Measurements from ENCODE around the gene CECR2. TPM values are rescaled to one million over a fixed set of nuclear protein-coding genes. Genes with fewer than 3 reads are reported as not detected.

CECR2 gene
- total and polyA plus RNA-seq, 7 experiments from 2014 or later, result 0.08 to 0.37 (median 0.15) TPM; not detected in 4

DNA sequence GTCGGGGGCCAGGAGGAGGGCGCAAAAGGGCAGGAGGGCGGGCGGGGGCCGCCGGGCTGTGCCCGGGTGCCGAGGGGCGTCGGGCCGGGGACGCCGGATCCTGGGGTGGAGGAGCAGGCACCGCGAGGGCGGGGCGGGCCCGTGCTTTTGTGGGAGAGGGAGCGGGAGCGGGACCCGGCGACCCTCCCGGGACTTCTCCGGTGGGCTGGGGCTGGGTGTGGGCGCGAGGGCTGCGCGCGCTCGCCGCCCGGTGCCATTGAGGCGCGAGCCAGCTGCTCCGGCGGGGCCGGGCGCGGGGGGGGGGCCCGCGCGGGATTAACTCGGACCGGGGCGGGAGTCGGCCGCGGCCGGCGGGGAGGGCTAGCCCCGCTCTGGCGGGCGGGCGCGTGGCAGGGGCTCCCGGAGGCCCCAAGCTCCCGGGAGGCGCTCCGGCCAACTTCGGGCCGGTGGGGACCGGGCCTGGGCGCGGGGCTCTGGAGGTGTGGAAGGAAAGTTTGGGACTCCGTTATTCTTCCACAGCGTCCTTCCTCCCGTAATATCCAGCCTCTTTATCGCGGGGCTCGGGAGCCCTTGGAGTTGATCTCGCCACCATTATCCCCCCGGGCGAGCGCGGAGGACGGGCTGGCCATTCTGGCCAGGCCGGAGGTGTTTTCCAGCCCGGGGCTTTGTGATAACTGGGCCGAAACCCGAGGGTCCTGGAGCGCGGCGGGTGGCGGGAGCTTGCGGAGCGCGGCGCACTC lies 936 bp downstream of the CECR2 start:
- intact Hi-C loops (cut with micrococcal nuclease), result no loop called here
- Mint-ChIP-seq H3K27me3 (peaks cover 50 to 66% (median 59%) of the 10 kb centered on the region in 5 donors), H3K36me3 (peaks cover 0 to 2% (median 0%) of the 10 kb centered on the region in 5 donors), H3K4me1 (peaks cover 13 to 35% (median 28%) of the 10 kb centered on the region in 7 donors), H3K4me3 (peak overlapping the region in 6 of 10 donors; percentile 62 to 82 (median 71)), H3K27ac (no peak overlapping the region), H3K9me3 (peaks cover 0 to 7% (median 0%) of the 10 kb centered on the region in 11 donors)
- H3K4me3 ChIP-seq (ENCODE audit: low read length), result no peak overlapping the region
- DNase-seq (peak in 1 of 9 donors; percentile 25), ATAC-seq (no peak)
- H3K27me3 ChIP-seq (ENCODE audit: control insufficient read depth in 2 of 2, insufficient read depth in 2 of 2, low read length in 2 of 2), result peaks cover 0 to 16% of the 10 kb centered on the region in 2 donors
- no peaks in the 10 kb centered on the region for H3K9me3 ChIP-seq (ENCODE audit: control insufficient read depth in 2 of 3, low read length in 3 of 3)
- CTCF ChIA-PET, result interaction anchor here (0.9 kb wide), 1 partner anchor 296 kb away, joined by 3 read pairs; no protein-coding TSS in a partner anchor
- POLR2A ChIA-PET, result no interaction called here
- no peak overlapping the region for H3K27ac ChIP-seq (ENCODE audit: low read depth, low read length)
- no peaks in the 10 kb centered on the region for H3K36me3 ChIP-seq (ENCODE audit: control insufficient read depth in 2 of 3, insufficient read depth in 3 of 3, low read length in 3 of 3)
- H3K4me1 ChIP-seq (ENCODE audit: control insufficient read depth in 2 of 2, insufficient read depth in 2 of 2, low read length in 2 of 2), result peaks cover 0 to 14% of the 10 kb centered on the region in 2 donors

DNA sequence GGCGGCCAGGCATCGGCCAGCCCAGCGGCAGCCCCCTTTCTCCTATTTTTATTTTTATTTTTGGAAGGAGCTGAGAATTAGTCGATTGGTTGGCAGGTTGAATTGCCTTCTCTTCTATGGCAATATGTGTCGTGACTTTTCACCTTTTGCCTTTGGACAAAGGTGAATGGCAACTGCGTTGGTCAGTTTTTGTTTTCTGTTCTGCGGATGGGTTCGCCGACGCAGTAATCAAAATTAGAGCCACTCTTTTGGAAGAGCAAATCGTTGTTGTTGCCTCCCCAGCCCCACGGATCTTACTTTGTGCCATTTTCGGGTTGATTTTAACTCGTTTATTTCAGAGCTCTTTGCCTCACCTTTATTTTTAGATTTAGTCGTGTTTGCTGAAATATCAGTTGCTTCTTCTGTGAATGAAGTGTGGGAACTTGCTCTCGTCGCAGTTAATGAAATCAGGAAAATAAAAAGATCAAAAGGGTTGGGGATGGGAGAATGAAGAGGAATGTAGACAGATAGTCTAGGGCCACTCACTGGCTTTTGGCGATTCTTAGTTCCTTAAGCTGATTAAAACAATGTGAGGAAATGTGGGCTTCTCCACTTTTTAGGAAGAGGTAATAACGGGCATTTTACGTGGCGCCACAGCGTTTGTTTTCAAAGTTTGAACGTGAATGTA lies 1.6 kb downstream of the CECR2 start:
- Mint-ChIP-seq H3K4me3 (peak overlapping the region; percentile 36 to 82 (median 71)), H3K4me1 (peaks cover 13 to 35% (median 28%) of the 10 kb centered on the region in 7 donors), H3K27me3 (peaks cover 51 to 65% (median 57%) of the 10 kb centered on the region in 5 donors), H3K27ac (peak overlapping the region in 1 of 9 donors; percentile 1), H3K9me3 (peaks cover 0 to 7% (median 0%) of the 10 kb centered on the region in 11 donors), H3K36me3 (peaks cover 0 to 2% (median 0%) of the 10 kb centered on the region in 5 donors)
- ChIA-PET CTCF (interaction anchor here (0.9 kb wide), 1 partner anchor 296 kb away, joined by 3 read pairs; no protein-coding TSS in a partner anchor), POLR2A (no interaction called here)
- no peaks in the 10 kb centered on the region for H3K9me3 ChIP-seq (ENCODE audit: control insufficient read depth in 2 of 3, low read length in 3 of 3)
- peaks cover 0 to 14% of the 10 kb centered on the region in 2 donors for H3K4me1 ChIP-seq (ENCODE audit: control insufficient read depth in 2 of 2, insufficient read depth in 2 of 2, low read length in 2 of 2)
- no peak for ATAC-seq
- H3K27me3 ChIP-seq (ENCODE audit: control insufficient read depth in 2 of 2, insufficient read depth in 2 of 2, low read length in 2 of 2), result peaks cover 0 to 16% of the 10 kb centered on the region in 2 donors
- H3K36me3 ChIP-seq (ENCODE audit: control insufficient read depth in 2 of 3, insufficient read depth in 3 of 3, low read length in 3 of 3), result no peaks in the 10 kb centered on the region
- no peak overlapping the region for H3K4me3 ChIP-seq (ENCODE audit: low read length)
- DNase-seq, result no peak
- intact Hi-C loops (cut with micrococcal nuclease), result no loop called here
- H3K27ac ChIP-seq (ENCODE audit: low read depth, low read length), result no peak overlapping the region

DNA sequence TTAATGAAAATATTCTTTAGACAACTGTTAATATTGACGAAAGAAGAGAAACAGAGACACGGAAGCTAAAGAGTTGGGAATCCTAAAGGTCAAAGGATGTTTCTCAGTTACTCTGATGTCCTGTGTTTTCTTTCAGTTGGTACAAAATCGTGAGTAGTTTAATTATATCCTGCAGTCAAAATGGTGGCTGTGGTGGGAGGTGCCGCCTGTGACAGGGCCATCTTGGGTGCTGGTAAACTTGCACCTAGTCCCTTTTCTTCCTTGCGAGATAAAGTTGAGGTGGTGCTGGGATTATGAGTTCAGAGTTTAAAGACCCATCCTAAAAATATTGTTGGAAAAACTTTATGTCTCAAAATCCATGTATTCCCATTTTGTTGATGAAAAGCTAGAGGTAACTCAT lies 2.2 kb downstream of the CECR2 start:
- Histone ChIP-seq H3K4me3 (ENCODE audit: low read length) (no peak overlapping the region), H3K36me3 (ENCODE audit: control insufficient read depth in 2 of 3, insufficient read depth in 3 of 3, low read length in 3 of 3) (no peaks in the 10 kb centered on the region), H3K9me3 (ENCODE audit: control insufficient read depth in 2 of 3, low read length in 3 of 3) (no peaks in the 10 kb centered on the region), H3K4me1 (ENCODE audit: control insufficient read depth in 2 of 2, insufficient read depth in 2 of 2, low read length in 2 of 2) (peaks cover 0 to 14% of the 10 kb centered on the region in 2 donors), H3K27ac (ENCODE audit: low read depth, low read length) (no peak overlapping the region), H3K27me3 (ENCODE audit: control insufficient read depth in 2 of 2, insufficient read depth in 2 of 2, low read length in 2 of 2) (peaks cover 0 to 16% of the 10 kb centered on the region in 2 donors)
- H3K4me1 Mint-ChIP-seq, result peaks cover 13 to 31% (median 28%) of the 10 kb centered on the region in 7 donors
- peaks cover 45 to 65% (median 52%) of the 10 kb centered on the region in 5 donors for H3K27me3 Mint-ChIP-seq
- ATAC-seq, result no peak
- no peak overlapping the region for H3K27ac Mint-ChIP-seq
- intact Hi-C loops (cut with micrococcal nuclease), result no loop called here
- CTCF ChIA-PET, result interaction anchor here (0.6 to 0.9 kb wide), 2 partner anchors 144 to 297 kb away, joined by 3 read pairs; no protein-coding TSS in a partner anchor
- H3K9me3 Mint-ChIP-seq, result peaks cover 0 to 7% (median 0%) of the 10 kb centered on the region in 11 donors
- H3K36me3 Mint-ChIP-seq, result peaks cover 0 to 2% (median 0%) of the 10 kb centered on the region in 5 donors
- H3K4me3 Mint-ChIP-seq, result peak overlapping the region in 6 of 10 donors; percentile 36 to 82 (median 70)
- POLR2A ChIA-PET, result no interaction called here
- DNase-seq, result no peak

DNA sequence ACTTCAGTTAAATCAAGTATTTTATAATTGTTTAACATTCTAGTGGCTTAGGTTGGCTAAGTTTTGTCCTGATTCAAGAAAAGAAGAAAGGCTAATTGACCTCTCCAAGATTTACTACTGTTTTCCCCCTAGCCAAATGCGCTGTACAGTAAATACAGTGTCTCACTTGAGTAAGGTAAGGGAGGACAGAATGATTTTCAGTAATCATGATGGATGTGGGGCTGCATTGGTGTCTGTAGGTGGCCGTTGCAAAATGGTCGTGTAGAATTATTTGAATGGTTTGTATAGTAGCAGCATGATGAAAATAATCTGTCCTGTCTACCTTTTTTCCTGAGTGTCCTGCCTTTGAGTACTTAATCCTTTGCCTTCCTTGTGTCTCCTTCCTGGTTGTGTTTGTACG lies 4.6 kb downstream of the CECR2 start:
- Histone ChIP-seq H3K27ac (ENCODE audit: low read depth, low read length) (no peak overlapping the region), H3K4me1 (ENCODE audit: control insufficient read depth in 2 of 2, insufficient read depth in 2 of 2, low read length in 2 of 2) (peaks cover 0 to 7% of the 10 kb centered on the region in 2 donors), H3K4me3 (ENCODE audit: low read length) (no peak overlapping the region), H3K27me3 (ENCODE audit: control insufficient read depth in 2 of 2, insufficient read depth in 2 of 2, low read length in 2 of 2) (peaks cover 0 to 8% of the 10 kb centered on the region in 2 donors), H3K36me3 (ENCODE audit: control insufficient read depth in 2 of 3, insufficient read depth in 3 of 3, low read length in 3 of 3) (no peaks in the 10 kb centered on the region), H3K9me3 (ENCODE audit: control insufficient read depth in 2 of 3, low read length in 3 of 3) (no peaks in the 10 kb centered on the region)
- Mint-ChIP-seq H3K4me1 (peaks cover 7 to 9% (median 8%) of the 10 kb centered on the region in 7 donors), H3K27me3 (peaks cover 27 to 44% (median 35%) of the 10 kb centered on the region in 5 donors), H3K4me3 (no peak overlapping the region), H3K9me3 (peaks cover 0 to 5% (median 0%) of the 10 kb centered on the region in 11 donors), H3K27ac (no peak overlapping the region), H3K36me3 (peaks cover 0 to 2% (median 0%) of the 10 kb centered on the region in 5 donors)
- POLR2A ChIA-PET, result no interaction called here
- intact Hi-C loops (cut with micrococcal nuclease), result no loop called here
- ATAC-seq (no peak), DNase-seq (no peak)
- CTCF ChIA-PET, result no interaction called here

DNA sequence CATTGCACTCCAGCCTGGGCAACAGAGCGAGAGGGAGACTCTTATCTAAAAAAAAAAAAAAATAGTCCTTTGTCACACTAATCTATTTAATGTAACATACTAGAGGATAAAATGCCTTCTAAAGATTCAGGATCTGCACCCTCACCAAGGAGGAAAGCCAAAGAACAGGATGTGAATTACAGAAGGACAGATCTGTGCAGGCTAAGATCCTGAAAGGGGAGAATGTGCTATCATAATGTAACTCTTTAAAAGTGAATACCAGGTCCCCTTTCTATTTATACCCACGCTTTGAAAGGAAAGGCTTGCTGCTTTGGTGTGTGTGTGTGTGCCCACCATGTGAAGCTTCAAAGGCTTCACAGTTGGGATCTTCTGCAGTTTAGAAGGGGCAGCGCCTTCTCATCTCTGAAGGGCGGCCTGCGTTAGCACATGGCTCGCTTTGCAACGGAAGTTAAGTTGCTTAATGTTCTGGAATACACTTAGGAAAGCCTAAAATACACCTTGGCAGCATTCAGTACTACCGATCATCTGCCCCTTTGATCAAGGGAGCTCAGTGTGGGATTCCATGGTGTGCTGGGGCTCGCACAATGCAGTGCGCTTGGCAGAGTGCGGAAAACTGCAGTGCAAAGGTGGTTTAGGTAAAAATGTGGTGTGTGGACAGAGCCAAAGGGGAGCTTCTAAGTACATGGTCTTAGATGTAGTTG lies 6.8 kb downstream of the CECR2 start:
- intact Hi-C loops (cut with micrococcal nuclease), result no loop called here
- no peaks in the 10 kb centered on the region for H3K9me3 ChIP-seq (ENCODE audit: control insufficient read depth in 2 of 3, low read length in 3 of 3)
- Mint-ChIP-seq H3K9me3 (peaks cover 0 to 2% (median 0%) of the 10 kb centered on the region in 11 donors), H3K27me3 (peaks cover 19 to 40% (median 29%) of the 10 kb centered on the region in 5 donors), H3K4me3 (no peak overlapping the region), H3K27ac (no peak overlapping the region), H3K36me3 (peaks cover 0 to under 1% (median 0%) of the 10 kb centered on the region in 5 donors), H3K4me1 (peaks cover 2 to 10% (median 2%) of the 10 kb centered on the region in 7 donors)
- POLR2A ChIA-PET, result no interaction called here
- no peaks in the 10 kb centered on the region for H3K36me3 ChIP-seq (ENCODE audit: control insufficient read depth in 2 of 3, insufficient read depth in 3 of 3, low read length in 3 of 3)
- H3K27ac ChIP-seq (ENCODE audit: low read depth, low read length), result no peak overlapping the region
- H3K4me1 ChIP-seq (ENCODE audit: control insufficient read depth in 2 of 2, insufficient read depth in 2 of 2, low read length in 2 of 2), result no peaks in the 10 kb centered on the region
- no peak overlapping the region for H3K4me3 ChIP-seq (ENCODE audit: low read length)
- DNase-seq (no peak), ATAC-seq (no peak)
- CTCF ChIA-PET, result no interaction called here
- H3K27me3 ChIP-seq (ENCODE audit: control insufficient read depth in 2 of 2, insufficient read depth in 2 of 2, low read length in 2 of 2), result peaks cover 0 to 6% of the 10 kb centered on the region in 2 donors

GRCh38 chr22:17376950-17377349 lies 7.7 kb downstream of the CECR2 start:
- Histone ChIP-seq H3K4me3 (ENCODE audit: low read length) (no peak overlapping the region), H3K36me3 (ENCODE audit: control insufficient read depth in 2 of 3, insufficient read depth in 3 of 3, low read length in 3 of 3) (no peaks in the 10 kb centered on the region), H3K4me1 (ENCODE audit: control insufficient read depth in 2 of 2, insufficient read depth in 2 of 2, low read length in 2 of 2) (no peaks in the 10 kb centered on the region), H3K9me3 (ENCODE audit: control insufficient read depth in 2 of 3, low read length in 3 of 3) (no peaks in the 10 kb centered on the region), H3K27me3 (ENCODE audit: control insufficient read depth in 2 of 2, insufficient read depth in 2 of 2, low read length in 2 of 2) (no peaks in the 10 kb centered on the region), H3K27ac (ENCODE audit: low read depth, low read length) (no peak overlapping the region)
- Mint-ChIP-seq H3K9me3 (no peaks in the 10 kb centered on the region), H3K4me1 (peaks cover 0 to 9% (median 0%) of the 10 kb centered on the region in 7 donors), H3K27me3 (peaks cover 10 to 37% (median 24%) of the 10 kb centered on the region in 5 donors), H3K4me3 (no peak overlapping the region), H3K36me3 (no peaks in the 10 kb centered on the region), H3K27ac (no peak overlapping the region)
- ATAC-seq (no peak), DNase-seq (no peak)
- intact Hi-C loops (cut with micrococcal nuclease), result no loop called here
- POLR2A ChIA-PET, result no interaction called here
- CTCF ChIA-PET, result interaction anchor here (0.6 kb wide), 2 partner anchors 51 to 212 kb away, joined by 3 to 4 read pairs; no protein-coding TSS in a partner anchor

All from naive thymus-derived CD4-positive, alpha-beta T cell (primary cell).